OCI-LY7 (cell line): ENCODE results near the gene EMILIN1. TPM values are rescaled to one million over a fixed set of nuclear protein-coding genes. Genes with fewer than 3 reads are reported as not detected.

Source experiments
- BruUV-seq: library from RNA; stranded (reverse); fragments of 400-500 nt; replicated peaks from 2 replicates; lab custom pipeline; 2021; lab: Mats Ljungman, UMichigan
- CTCF ChIA-PET: fragments of 300-600 bp; sonication (Branson Sonifier 250); formaldehyde crosslinking; loops from one replicate; lab custom pipeline; 2022; ENCODE audit warnings: antibody characterized with exemption; ENCODE audit not compliant: unreplicated experiment; lab: Charles Lee
- POLR2A ChIA-PET: fragments of 300-600 bp; sonication (Branson Sonifier 250); formaldehyde crosslinking; loops from one replicate; lab custom pipeline; 2022; ENCODE audit warnings: antibody characterized with exemption; lab: Charles Lee
- DNase-seq: peaks from one replicate; pipeline ENCODE4 v3.0.0-alpha.2; 2015; ENCODE audit warnings: low spot score
- H2AFZ ChIP-seq: fragments of 200-600 bp; sonication (generic), shearing (Covaris generic); 2 replicates; pipeline ENCODE4 v1.6.1; 2014; ENCODE audit warnings: mild to moderate bottlenecking, antibody characterized with exemption, low read length, moderate library complexity
- H3K27ac ChIP-seq: fragments of 200-600 bp; sonication (generic); 2 replicates; pipeline ENCODE4 v1.5.1; 2014; ENCODE audit warnings: mixed run types, low read depth, mild to moderate bottlenecking, moderate library complexity, low read length, inconsistent platforms; ENCODE audit not compliant: poor library complexity, severe bottlenecking
- H3K36me3 ChIP-seq: fragments of 200-600 bp; sonication (generic); 2 replicates; pipeline ENCODE4 v1.6.1; 2014; ENCODE audit warnings: mild to moderate bottlenecking, antibody characterized with exemption, low read length, moderate library complexity, mixed read lengths; ENCODE audit not compliant: insufficient read depth
- H3K4me1 ChIP-seq: fragments of 200-600 bp; sonication (generic); 2 replicates; pipeline ENCODE4 v1.5.1; 2014; ENCODE audit warnings: mild to moderate bottlenecking, low read length; ENCODE audit not compliant: insufficient read depth, poor library complexity, severe bottlenecking
- H3K4me2 ChIP-seq: fragments of 200-600 bp; sonication (generic); 2 replicates; pipeline ENCODE4 v1.6.1; 2014; ENCODE audit warnings: mild to moderate bottlenecking, low read length
- H3K4me3 ChIP-seq: fragments of 200-600 bp; sonication (generic); 2 replicates; pipeline ENCODE4 v1.5.1; 2014; ENCODE audit warnings: mild to moderate bottlenecking, low read depth, low read length; ENCODE audit not compliant: poor library complexity, severe bottlenecking
- H3K79me2 ChIP-seq: fragments of 200-600 bp; sonication (generic); 2 replicates; pipeline ENCODE4 v1.6.1; 2016; ENCODE audit warnings: low read depth, mild to moderate bottlenecking, low read length, moderate library complexity, mixed read lengths; ENCODE audit not compliant: insufficient read depth
- H3K9me2 ChIP-seq: fragments of 200-600 bp; sonication (generic); 2 replicates; pipeline ENCODE4 v1.6.1; 2016; ENCODE audit warnings: mild to moderate bottlenecking, low read length, mixed read lengths; ENCODE audit not compliant: insufficient read depth
- H3K9me3 ChIP-seq: fragments of 200-600 bp; sonication (generic); 2 replicates; pipeline ENCODE4 v1.6.1; 2014; ENCODE audit warnings: mild to moderate bottlenecking, mixed run types, low read length, mixed read lengths
- H4K20me1 ChIP-seq: fragments of 200-600 bp; sonication (generic); 2 replicates; pipeline ENCODE4 v1.6.1; 2014; ENCODE audit warnings: mild to moderate bottlenecking, antibody characterized with exemption, low read length, moderate library complexity, mixed read lengths; ENCODE audit not compliant: insufficient read depth
- CTCF ChIP-seq: fragments of 200-600 bp; sonication (generic); conservative IDR thresholded peaks from 2 replicates; pipeline ENCODE4 v1.5.1; 2014; ENCODE audit warnings: mild to moderate bottlenecking, antibody characterized with exemption, low read length, moderate library complexity, mixed read lengths
- EZH2phosphoT487 ChIP-seq: fragments of 200-600 bp; sonication (generic); IDR thresholded peaks from 2 replicates; pipeline ENCODE4 v1.6.1; 2018; ENCODE audit warnings: low read depth, borderline replicate concordance, mild to moderate bottlenecking, mixed run types, antibody characterized with exemption, low read length, moderate library complexity, mixed read lengths
- intact Hi-C: fragments of 100-400 bp; cut with micrococcal nuclease; formaldehyde crosslinking; loops from one replicate; pipeline ENCODE4 v1.10.0; 2022; ENCODE audit not compliant: unreplicated experiment
- total RNA-seq, 2 experiments: library from RNA; depleted of rRNA in 1 of 2; stranded (reverse); fragments of >200 nt in 1 of 2; shearing (Covaris generic) in 1 of 2; gene quantifications; 2 replicates each; pipeline ENCODE4 v1.2.3, GENCODE V29; 2014 to 2022

EMILIN1 gene
- total RNA-seq, 2 experiments from 2014 or later, result 2.2 to 2.7 TPM

DNA sequence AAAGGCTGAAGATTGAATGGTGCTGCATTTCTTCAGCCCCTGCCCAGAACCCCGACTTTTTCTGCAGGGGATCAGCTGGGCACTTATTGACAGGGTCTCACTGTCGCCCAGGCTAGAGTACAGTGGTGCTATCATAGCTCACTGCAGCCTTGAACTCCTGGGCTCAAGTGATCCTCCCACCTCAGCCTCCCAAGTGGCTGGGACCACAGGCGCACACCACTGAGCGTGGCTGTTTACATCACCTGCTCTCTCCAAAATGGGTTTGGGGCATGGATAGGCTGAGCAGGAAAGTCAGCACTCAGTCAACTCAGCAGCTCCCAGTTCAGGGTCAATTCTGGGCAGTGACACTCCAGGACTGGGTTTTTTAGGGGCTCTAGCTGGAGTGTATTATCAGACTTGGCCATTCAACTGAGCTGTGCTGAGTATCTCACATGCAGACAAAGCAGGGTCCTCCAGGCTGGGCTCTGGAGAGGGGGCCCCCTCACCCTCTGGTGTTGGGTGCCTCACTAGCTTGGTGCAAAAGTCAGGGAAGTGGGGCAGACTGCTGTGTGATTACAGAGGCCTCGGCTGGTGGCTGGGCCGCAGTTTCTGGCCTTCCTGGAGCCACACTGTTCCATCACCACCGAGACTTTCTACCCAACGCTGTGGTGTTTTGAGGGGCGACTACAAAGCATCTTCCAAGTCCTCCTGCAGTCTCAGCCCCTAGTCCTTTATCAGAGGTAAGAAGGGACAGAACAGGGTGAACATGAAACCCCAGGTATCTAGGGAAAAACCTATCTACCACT is 49.7 kb downstream of the EMILIN1 start:
- Histone ChIP-seq H3K4me1 (peaks cover 7% of the 10 kb centered on the region), H3K9me3 (no peaks in the 10 kb centered on the region), H3K9me2 (no peaks in the 10 kb centered on the region), H3K36me3 (peaks cover 51% of the 10 kb centered on the region), H3K27ac (no peak overlapping the region), H3K79me2 (peaks cover 7% of the 10 kb centered on the region; the same call in 1 of the 2 replicates), H4K20me1 (no peaks in the 10 kb centered on the region; the same call in 1 of the 2 replicates), H2AFZ (no peak overlapping the region), H3K4me2 (no peak overlapping the region), H3K4me3 (no peak overlapping the region)
- ChIA-PET CTCF (interaction anchor here (0.6 kb wide), 1 partner anchor 1280 kb away, joined by 3 read pairs; no protein-coding TSS in a partner anchor), POLR2A (interaction anchor here (0.5 kb wide), 1 partner anchor 24 kb away, joined by 3 read pairs; no protein-coding TSS in a partner anchor)
- TF ChIP-seq CTCF (no peak), EZH2phosphoT487 (no peak)
- intact Hi-C loops, result no loop called here
- no peak for DNase-seq
- BruUV-seq, result no TSS peak

DNA sequence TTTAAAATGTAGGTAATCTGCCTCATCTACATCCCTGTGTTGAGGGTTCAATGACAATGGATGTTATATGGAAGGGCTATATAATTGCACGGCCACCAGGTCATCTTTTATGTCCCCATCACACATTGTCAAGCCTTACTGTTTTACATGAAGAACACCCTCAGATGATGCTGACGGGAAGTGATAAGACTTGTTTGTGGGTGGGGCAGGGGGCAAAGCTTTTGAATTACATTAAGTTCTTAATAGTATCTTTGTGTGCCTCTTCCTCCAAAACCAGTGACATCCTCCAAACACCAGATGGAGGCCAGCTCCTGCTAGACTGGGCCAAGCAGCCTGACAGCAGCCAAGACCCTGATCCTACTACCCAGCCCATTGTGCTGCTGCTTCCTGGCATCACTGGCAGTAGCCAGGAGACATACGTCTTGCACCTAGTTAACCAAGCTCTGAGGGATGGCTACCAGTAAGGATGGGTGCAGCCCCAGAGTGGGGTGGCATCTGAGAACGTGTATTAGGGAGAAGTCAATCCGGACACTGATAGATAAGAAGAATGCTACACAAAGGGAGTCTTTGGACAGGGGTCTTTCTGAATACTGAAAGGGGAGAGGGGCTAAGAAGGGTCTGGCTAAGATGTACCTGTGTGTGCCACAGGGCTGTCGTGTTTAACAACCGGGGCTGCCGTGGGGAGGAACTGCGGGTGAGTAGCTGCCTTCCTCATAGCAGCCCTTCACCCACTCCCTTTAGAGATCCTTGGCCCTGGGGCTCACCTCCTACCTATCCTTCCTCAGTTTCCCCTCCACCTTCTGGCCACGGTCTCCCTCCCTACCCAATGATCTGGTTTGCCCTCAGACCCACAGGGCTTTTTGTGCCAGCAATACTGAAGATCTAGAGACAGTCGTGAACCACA is 50.5 kb downstream of the EMILIN1 start:
- ChIA-PET POLR2A (interaction anchor here (0.5 to 0.6 kb wide), 3 partner anchors 23 to 64 kb away, joined by 3 to 4 read pairs (median 3); no protein-coding TSS in a partner anchor), CTCF (no interaction called here)
- Histone ChIP-seq H3K4me1 (peaks cover 12% of the 10 kb centered on the region), H2AFZ (no peak overlapping the region), H3K9me3 (no peaks in the 10 kb centered on the region), H3K9me2 (no peaks in the 10 kb centered on the region), H3K4me3 (no peak overlapping the region), H3K4me2 (no peak overlapping the region), H3K36me3 (peaks cover 56% of the 10 kb centered on the region), H4K20me1 (peaks cover 5% of the 10 kb centered on the region; the same call in 1 of the 2 replicates), H3K27ac (no peak overlapping the region), H3K79me2 (peaks cover 16% of the 10 kb centered on the region)
- TF ChIP-seq EZH2phosphoT487, result no peak
- TF ChIP-seq CTCF, result no peak
- intact Hi-C loops, result no loop called here
- BruUV-seq, result no TSS peak
- DNase-seq, result no peak
